ENCODE results near the gene PERM1. TPM values are rescaled to one million over a fixed set of nuclear protein-coding genes. Genes with fewer than 3 reads are reported as not detected.
"Not testable (repeated sequence)": the region's sequence is repeated elsewhere in the genome, so short reads cannot be mapped to it uniquely, and the experiment has no call there.

The PERM1 gene
- total RNA-seq, 2 experiments from 2014 or later = not detected

DNA sequence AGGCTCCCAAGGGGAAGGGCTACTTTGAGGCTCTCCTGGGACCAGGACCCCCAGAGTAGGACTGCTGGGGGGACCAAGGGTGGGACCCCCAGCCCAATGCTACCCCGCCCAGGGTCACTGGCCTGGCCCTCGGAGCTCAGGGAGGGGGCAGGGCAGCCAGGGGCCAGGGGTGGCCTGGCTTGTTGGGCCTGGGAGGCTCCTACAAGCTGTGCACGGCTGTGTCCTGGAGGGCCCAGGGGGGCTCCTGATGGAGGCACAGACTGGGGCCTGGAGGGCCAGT lies 15.8 kb upstream of the PERM1 start:
- TF ChIP-seq, protein P1, sequence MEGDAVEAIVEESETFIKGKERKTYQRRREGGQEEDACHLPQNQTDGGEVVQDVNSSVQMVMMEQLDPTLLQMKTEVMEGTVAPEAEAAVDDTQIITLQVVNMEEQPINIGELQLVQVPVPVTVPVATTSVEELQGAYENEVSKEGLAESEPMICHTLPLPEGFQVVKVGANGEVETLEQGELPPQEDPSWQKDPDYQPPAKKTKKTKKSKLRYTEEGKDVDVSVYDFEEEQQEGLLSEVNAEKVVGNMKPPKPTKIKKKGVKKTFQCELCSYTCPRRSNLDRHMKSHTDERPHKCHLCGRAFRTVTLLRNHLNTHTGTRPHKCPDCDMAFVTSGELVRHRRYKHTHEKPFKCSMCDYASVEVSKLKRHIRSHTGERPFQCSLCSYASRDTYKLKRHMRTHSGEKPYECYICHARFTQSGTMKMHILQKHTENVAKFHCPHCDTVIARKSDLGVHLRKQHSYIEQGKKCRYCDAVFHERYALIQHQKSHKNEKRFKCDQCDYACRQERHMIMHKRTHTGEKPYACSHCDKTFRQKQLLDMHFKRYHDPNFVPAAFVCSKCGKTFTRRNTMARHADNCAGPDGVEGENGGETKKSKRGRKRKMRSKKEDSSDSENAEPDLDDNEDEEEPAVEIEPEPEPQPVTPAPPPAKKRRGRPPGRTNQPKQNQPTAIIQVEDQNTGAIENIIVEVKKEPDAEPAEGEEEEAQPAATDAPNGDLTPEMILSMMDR (IDR thresholded peaks at IDR 0.05) = no peak
- peaks cover 0 to 16% of the 10 kb centered on the region in 2 experiments for H3K9me3 ChIP-seq (ENCODE audit: control insufficient read depth in 1 of 2, insufficient read depth in 1 of 2, low read length in 2 of 2)
- intact Hi-C loops (cut with DNase I, micrococcal nuclease) = no loop called here
- no peak overlapping the region for H3K4me3 ChIP-seq (ENCODE audit: low read length)
- ChIA-PET POLR2A (no interaction called here), CTCF (interaction anchor here (1.1 kb wide), 1 partner anchor 128 kb away, joined by 3 read pairs; no protein-coding TSS in a partner anchor)
- peaks cover 4% of the 10 kb centered on the region for H3K36me3 Mint-ChIP-seq (ENCODE audit: low read depth)
- ATAC-seq (ENCODE audit: poor library complexity) (no peak), DNase-seq (peak in 1 of 14 experiments; percentile 34)
- no peak overlapping the region for H3K27ac ChIP-seq (ENCODE audit: low read depth in 1 of 2, low read length in 2 of 2)
- H3K4me1 Mint-ChIP-seq (ENCODE audit: low read depth) = peaks cover 18% of the 10 kb centered on the region
- H3K27me3 Mint-ChIP-seq = peaks cover 39% of the 10 kb centered on the region
- H3K4me3 Mint-ChIP-seq = peak overlapping the region; percentile 51
- H3K27ac Mint-ChIP-seq = no peak overlapping the region
- H3K36me3 ChIP-seq (ENCODE audit: insufficient read depth, low read length) = no peaks in the 10 kb centered on the region
- peaks cover 33 to 44% of the 10 kb centered on the region in 2 experiments for H3K27me3 ChIP-seq (ENCODE audit: control insufficient read depth in 1 of 2, insufficient read depth in 2 of 2, low read length in 2 of 2)
- H3K4me1 ChIP-seq (ENCODE audit: insufficient read depth, low read length) = peaks cover 44% of the 10 kb centered on the region
- peaks cover under 1% of the 10 kb centered on the region for H3K9me3 Mint-ChIP-seq

DNA sequence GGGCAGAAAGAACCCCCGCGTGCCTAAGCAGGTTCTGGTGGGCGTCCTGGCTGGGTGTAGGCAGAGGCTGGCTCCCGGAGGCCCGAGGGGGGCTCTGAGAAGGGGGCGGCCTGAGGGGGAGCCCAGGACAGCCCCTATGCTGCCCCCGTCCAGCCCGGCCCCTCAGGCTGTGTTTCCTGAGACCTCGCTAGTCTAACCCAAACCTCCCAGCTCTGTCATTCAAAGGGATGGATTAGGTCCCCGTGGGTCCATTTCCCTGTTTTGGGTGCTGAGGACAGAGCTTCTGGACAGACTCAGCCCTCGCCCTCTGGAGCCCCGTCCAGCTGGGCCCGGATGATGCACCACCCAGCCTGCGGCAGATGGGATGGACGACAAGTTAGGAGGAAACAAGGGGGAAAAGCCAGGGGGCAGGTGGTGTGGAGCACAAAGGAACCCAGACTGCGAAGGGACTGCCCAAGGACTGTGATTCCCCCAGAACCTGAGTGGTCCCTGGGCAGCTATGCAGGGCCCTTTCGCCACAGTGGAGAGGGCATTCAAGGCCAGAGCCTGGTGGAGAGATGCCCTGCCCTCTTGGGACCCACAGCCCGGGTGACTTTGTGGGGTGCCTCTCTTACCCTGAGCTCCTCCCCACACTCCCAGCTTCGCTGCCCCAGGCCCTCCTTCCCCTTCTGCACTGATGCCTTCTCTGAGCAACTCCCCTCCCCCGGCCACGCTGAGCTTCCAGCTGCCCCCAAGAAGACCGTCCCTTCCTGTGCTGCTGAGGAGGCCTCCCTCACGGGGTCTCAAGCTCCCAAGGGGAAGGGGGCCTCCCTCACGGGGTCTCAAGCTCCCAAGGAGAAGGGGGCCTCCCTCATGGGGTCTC lies 15.2 kb upstream of the PERM1 start:
- peak overlapping the region; percentile 53 for H3K27ac Mint-ChIP-seq
- H3K27me3 Mint-ChIP-seq = peaks cover 39% of the 10 kb centered on the region
- Histone ChIP-seq H3K4me1 (ENCODE audit: insufficient read depth, low read length) (peaks cover 42% of the 10 kb centered on the region), H3K36me3 (ENCODE audit: insufficient read depth, low read length) (no peaks in the 10 kb centered on the region), H3K27me3 (ENCODE audit: control insufficient read depth in 1 of 2, insufficient read depth in 2 of 2, low read length in 2 of 2) (peaks cover 29 to 40% of the 10 kb centered on the region in 2 experiments), H3K4me3 (ENCODE audit: low read length) (no peak overlapping the region), H3K27ac (ENCODE audit: low read depth in 1 of 2, low read length in 2 of 2) (no peak overlapping the region), H3K9me3 (ENCODE audit: control insufficient read depth in 1 of 2, insufficient read depth in 1 of 2, low read length in 2 of 2) (peaks cover 0 to 20% of the 10 kb centered on the region in 2 experiments)
- intact Hi-C loops (cut with DNase I, micrococcal nuclease) = no loop called here
- ChIA-PET CTCF (interaction anchor here (0.6 to 1.1 kb wide), 2 partner anchors 83 to 128 kb away, joined by 3 read pairs; no protein-coding TSS in a partner anchor), POLR2A (no interaction called here)
- peak overlapping the region; percentile 79 for H3K4me3 Mint-ChIP-seq
- peak in 1 of 14 experiments; percentile 37 for DNase-seq
- H3K36me3 Mint-ChIP-seq (ENCODE audit: low read depth) = peaks cover 4% of the 10 kb centered on the region
- H3K9me3 Mint-ChIP-seq = peaks cover 4% of the 10 kb centered on the region
- H3K4me1 Mint-ChIP-seq (ENCODE audit: low read depth) = peaks cover 18% of the 10 kb centered on the region
- TF ChIP-seq, protein P1 (IDR thresholded peaks at IDR 0.05) = no peak
- no peak for ATAC-seq (ENCODE audit: poor library complexity)

DNA sequence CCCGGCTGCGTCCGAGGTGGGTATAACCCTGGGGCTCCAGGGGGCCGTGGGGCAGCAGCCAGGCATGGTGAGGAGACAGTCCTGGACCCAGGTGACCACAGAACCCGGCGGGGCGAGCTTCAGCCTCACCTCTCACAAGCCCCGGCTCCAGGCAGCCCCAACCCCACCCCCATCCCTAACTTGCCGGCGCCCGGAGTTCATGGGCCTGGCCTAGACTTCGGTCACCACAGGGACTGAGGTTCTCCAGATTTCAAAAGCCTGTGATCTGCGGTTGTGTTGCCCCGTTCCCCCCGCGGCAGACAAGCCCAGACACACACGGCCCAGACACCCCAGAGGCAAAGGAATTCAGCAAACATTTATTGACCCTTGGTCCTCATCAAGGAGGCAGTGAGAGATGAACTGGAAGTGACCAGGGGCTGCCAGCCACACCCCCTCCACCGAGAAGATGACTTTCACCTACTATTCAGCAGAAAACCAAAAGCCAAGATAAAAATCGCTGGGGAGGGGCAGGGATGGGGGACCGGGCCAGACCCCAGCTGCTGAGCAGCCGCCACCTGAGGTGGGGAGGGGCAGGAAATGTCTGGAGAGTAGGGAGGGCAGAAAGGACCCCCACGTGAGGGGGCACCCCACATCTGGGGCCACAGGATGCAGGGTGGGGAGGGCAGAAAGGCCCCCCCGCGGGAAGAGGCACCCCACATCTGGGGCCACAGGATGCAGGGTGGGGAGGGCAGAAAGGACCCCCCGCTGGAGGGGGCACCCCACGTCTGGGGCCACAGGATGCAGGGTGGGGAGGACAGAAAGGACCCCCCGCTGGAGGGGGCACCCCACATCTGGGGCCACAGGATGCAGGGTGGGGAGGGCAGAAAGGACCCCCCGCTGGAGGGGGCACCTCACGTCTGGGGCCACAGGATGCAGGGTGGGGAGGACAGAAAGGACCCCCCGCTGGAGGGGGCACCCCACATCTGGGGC lies 14.1 kb upstream of the PERM1 start:
- peak in 1 of 14 experiments; percentile 46 for DNase-seq
- TF ChIP-seq, protein P1 (IDR thresholded peaks at IDR 0.05) = no peak
- peaks cover 4% of the 10 kb centered on the region for H3K36me3 Mint-ChIP-seq (ENCODE audit: low read depth)
- Histone ChIP-seq H3K36me3 (ENCODE audit: insufficient read depth, low read length) (no peaks in the 10 kb centered on the region), H3K4me1 (ENCODE audit: insufficient read depth, low read length) (peaks cover 31% of the 10 kb centered on the region), H3K27me3 (ENCODE audit: control insufficient read depth in 1 of 2, insufficient read depth in 2 of 2, low read length in 2 of 2) (peaks cover 21 to 29% of the 10 kb centered on the region in 2 experiments), H3K9me3 (ENCODE audit: control insufficient read depth in 1 of 2, insufficient read depth in 1 of 2, low read length in 2 of 2) (peaks cover 0 to 23% of the 10 kb centered on the region in 2 experiments), H3K4me3 (ENCODE audit: low read length) (no peak overlapping the region), H3K27ac (ENCODE audit: low read depth in 1 of 2, low read length in 2 of 2) (no peak overlapping the region)
- H3K4me3 Mint-ChIP-seq = no peak overlapping the region
- peak overlapping the region; percentile 72 for H3K27ac Mint-ChIP-seq
- H3K27me3 Mint-ChIP-seq = peaks cover 33% of the 10 kb centered on the region
- H3K4me1 Mint-ChIP-seq (ENCODE audit: low read depth) = peaks cover 14% of the 10 kb centered on the region
- peaks cover 4% of the 10 kb centered on the region for H3K9me3 Mint-ChIP-seq
- ChIA-PET CTCF (no interaction called here), POLR2A (interaction anchor here (1.0 kb wide), 1 partner anchor 20 kb away, joined by 4 read pairs; no protein-coding TSS in a partner anchor)
- intact Hi-C loops (cut with DNase I, micrococcal nuclease) = no loop called here
- no peak for ATAC-seq (ENCODE audit: poor library complexity)

- ChIA-PET CTCF (interaction anchor here (1.1 to 1.4 kb wide), 2 partner anchors 10 to 24 kb away, joined by 3 to 4 read pairs; no protein-coding TSS in a partner anchor), POLR2A (interaction anchor here (0.7 kb wide), 1 partner anchor 566 kb away, joined by 3 read pairs; no protein-coding TSS in a partner anchor)
- H3K36me3 ChIP-seq (ENCODE audit: insufficient read depth, low read length); H3K27ac ChIP-seq (ENCODE audit: low read depth in 1 of 2, low read length in 2 of 2); H3K27ac Mint-ChIP-seq; H3K36me3 Mint-ChIP-seq (ENCODE audit: low read depth); ATAC-seq (ENCODE audit: poor library complexity); H3K9me3 Mint-ChIP-seq; H3K4me3 Mint-ChIP-seq; H3K4me3 ChIP-seq (ENCODE audit: low read length); intact Hi-C loops (cut with DNase I, micrococcal nuclease): not testable (repeated sequence)
- Histone ChIP-seq H3K4me1 (ENCODE audit: insufficient read depth, low read length) (peaks cover 19% of the 10 kb centered on the region), H3K27me3 (ENCODE audit: control insufficient read depth in 1 of 2, insufficient read depth in 2 of 2, low read length in 2 of 2) (peaks cover 15 to 17% of the 10 kb centered on the region in 2 experiments), H3K9me3 (ENCODE audit: control insufficient read depth in 1 of 2, insufficient read depth in 1 of 2, low read length in 2 of 2) (peaks cover 0 to 20% of the 10 kb centered on the region in 2 experiments)
- peaks cover 10% of the 10 kb centered on the region for H3K4me1 Mint-ChIP-seq (ENCODE audit: low read depth)
- H3K27me3 Mint-ChIP-seq = peaks cover 28% of the 10 kb centered on the region
- DNase-seq = peak in 1 of 14 experiments; percentile 12
Observed at GRCh38 chr1:994546-994945, 12.7 kb upstream of the PERM1 start.
